ENCODE data around the gene COL6A1.

GRCh38 chr21:46031484-46031883 is 49.9 kb downstream of the COL6A1 start:
- TF ChIP-seq CTCF (IDR thresholded peaks at IDR 0.05; ENCODE audit: extremely low read depth in 1 of 2, insufficient read depth in 1 of 2, low read depth in 1 of 2, low read length in 2 of 2) (no peak), POLR2AphosphoS5 (IDR thresholded peaks at IDR 0.05; ENCODE audit: insufficient read depth, low read depth, low read length) (no peak), POLR2A (IDR thresholded peaks at IDR 0.05; ENCODE audit: low read depth, low read length) (no peak), EZH2 (IDR thresholded peaks at IDR 0.05; ENCODE audit: borderline replicate concordance, low read depth, low read length, severe bottlenecking) (no peak), MYC (IDR thresholded peaks at IDR 0.05; ENCODE audit: low read depth, low read length) (no peak), FOS (IDR thresholded peaks at IDR 0.05; ENCODE audit: borderline replicate concordance, insufficient read depth, low read length) (no peak)

Measured in endothelial cell of umbilical vein (primary cell).